ENCODE results near the gene ANKS6. TPM values are rescaled to one million over a fixed set of nuclear protein-coding genes. Genes with fewer than 3 reads are reported as not detected.

Gene ANKS6
- total RNA-seq, 1 donor from 2014 or later = 10.9 TPM

- H3K4me3 Mint-ChIP-seq (ENCODE audit: low read depth) = no peak overlapping the region
- no peak for DNase-seq (ENCODE audit: low spot score)
Observed at GRCh38 chr9:98830554-98830953, 34.2 kb upstream of the ANKS6 start.

GRCh38 chr9:98829766-98830165, 33.4 kb upstream of the ANKS6 start:
- Mint-ChIP-seq H3K9me3 (no peaks in the 10 kb centered on the region), H3K36me3 (ENCODE audit: low read depth) (no peaks in the 10 kb centered on the region)

More at GRCh38 chr9:98830554-98830953, 34.2 kb upstream of the ANKS6 start:
- no peaks in the 10 kb centered on the region for H3K4me1 Mint-ChIP-seq (ENCODE audit: low read depth)
- H3K27me3 Mint-ChIP-seq (ENCODE audit: low read depth) = no peaks in the 10 kb centered on the region
- H3K27ac Mint-ChIP-seq = no peak overlapping the region
- H3K9me3 Mint-ChIP-seq = no peaks in the 10 kb centered on the region
- H3K36me3 Mint-ChIP-seq (ENCODE audit: low read depth) = no peaks in the 10 kb centered on the region
- intact Hi-C loops (cut with micrococcal nuclease) = no loop called here

GRCh38 chr9:98826716-98827115, 30.4 kb upstream of the ANKS6 start:
- intact Hi-C loops (cut with micrococcal nuclease) = no loop called here
- Mint-ChIP-seq H3K36me3 (ENCODE audit: low read depth) (no peaks in the 10 kb centered on the region), H3K27ac (no peak overlapping the region), H3K4me3 (ENCODE audit: low read depth) (no peak overlapping the region), H3K9me3 (no peaks in the 10 kb centered on the region), H3K27me3 (ENCODE audit: low read depth) (no peaks in the 10 kb centered on the region), H3K4me1 (ENCODE audit: low read depth) (no peaks in the 10 kb centered on the region)
- no peak for DNase-seq (ENCODE audit: low spot score)

More at GRCh38 chr9:98829766-98830165, 33.4 kb upstream of the ANKS6 start:
- H3K4me3 Mint-ChIP-seq (ENCODE audit: low read depth) = no peak overlapping the region
- no peak overlapping the region for H3K27ac Mint-ChIP-seq
- H3K27me3 Mint-ChIP-seq (ENCODE audit: low read depth) = no peaks in the 10 kb centered on the region
- intact Hi-C loops (cut with micrococcal nuclease) = no loop called here
- DNase-seq (ENCODE audit: low spot score) = no peak
- H3K4me1 Mint-ChIP-seq (ENCODE audit: low read depth) = no peaks in the 10 kb centered on the region

- no peak overlapping the region for H3K4me3 Mint-ChIP-seq (ENCODE audit: low read depth)
- H3K27me3 Mint-ChIP-seq (ENCODE audit: low read depth) = no peaks in the 10 kb centered on the region
- intact Hi-C loops (cut with micrococcal nuclease) = no loop called here
- H3K9me3 Mint-ChIP-seq = no peaks in the 10 kb centered on the region
- H3K4me1 Mint-ChIP-seq (ENCODE audit: low read depth) = no peaks in the 10 kb centered on the region
- no peaks in the 10 kb centered on the region for H3K36me3 Mint-ChIP-seq (ENCODE audit: low read depth)
- no peak for DNase-seq (ENCODE audit: low spot score)
- H3K27ac Mint-ChIP-seq = no peak overlapping the region
Observed at GRCh38 chr9:98825414-98825813, 29.1 kb upstream of the ANKS6 start.

- no peaks in the 10 kb centered on the region for H3K9me3 Mint-ChIP-seq
- H3K4me3 Mint-ChIP-seq (ENCODE audit: low read depth) = no peak overlapping the region
- intact Hi-C loops (cut with micrococcal nuclease) = no loop called here
- no peak overlapping the region for H3K27ac Mint-ChIP-seq
- H3K36me3 Mint-ChIP-seq (ENCODE audit: low read depth) = no peaks in the 10 kb centered on the region
- no peaks in the 10 kb centered on the region for H3K27me3 Mint-ChIP-seq (ENCODE audit: low read depth)
- H3K4me1 Mint-ChIP-seq (ENCODE audit: low read depth) = no peaks in the 10 kb centered on the region
- DNase-seq (ENCODE audit: low spot score) = no peak
Observed at GRCh38 chr9:98823666-98824334, 27.4 kb upstream of the ANKS6 start.

- Mint-ChIP-seq H3K27me3 (ENCODE audit: low read depth) (no peaks in the 10 kb centered on the region), H3K27ac (no peak overlapping the region), H3K36me3 (ENCODE audit: low read depth) (no peaks in the 10 kb centered on the region), H3K4me3 (ENCODE audit: low read depth) (no peak overlapping the region), H3K4me1 (ENCODE audit: low read depth) (no peaks in the 10 kb centered on the region), H3K9me3 (no peaks in the 10 kb centered on the region)
- intact Hi-C loops (cut with micrococcal nuclease) = no loop called here
- no peak for DNase-seq (ENCODE audit: low spot score)
Observed at GRCh38 chr9:98822661-98823060, 26.3 kb upstream of the ANKS6 start.

- intact Hi-C loops (cut with micrococcal nuclease) = no loop called here
- Mint-ChIP-seq H3K9me3 (no peaks in the 10 kb centered on the region), H3K4me3 (ENCODE audit: low read depth) (no peak overlapping the region), H3K27me3 (ENCODE audit: low read depth) (no peaks in the 10 kb centered on the region), H3K4me1 (ENCODE audit: low read depth) (no peaks in the 10 kb centered on the region), H3K36me3 (ENCODE audit: low read depth) (no peaks in the 10 kb centered on the region), H3K27ac (no peak overlapping the region)
- DNase-seq (ENCODE audit: low spot score) = no peak
Observed at GRCh38 chr9:98821831-98822230, 25.5 kb upstream of the ANKS6 start.

GRCh38 chr9:98819231-98819630, 22.9 kb upstream of the ANKS6 start:
- H3K4me3 Mint-ChIP-seq (ENCODE audit: low read depth) = no peak overlapping the region
- no peaks in the 10 kb centered on the region for H3K9me3 Mint-ChIP-seq
- H3K4me1 Mint-ChIP-seq (ENCODE audit: low read depth) = no peaks in the 10 kb centered on the region
- no peaks in the 10 kb centered on the region for H3K27me3 Mint-ChIP-seq (ENCODE audit: low read depth)
- DNase-seq (ENCODE audit: low spot score) = no peak
- no peaks in the 10 kb centered on the region for H3K36me3 Mint-ChIP-seq (ENCODE audit: low read depth)
- no peak overlapping the region for H3K27ac Mint-ChIP-seq
- intact Hi-C loops (cut with micrococcal nuclease) = no loop called here

GRCh38 chr9:98818764-98819163, 22.4 kb upstream of the ANKS6 start:
- no peaks in the 10 kb centered on the region for H3K4me1 Mint-ChIP-seq (ENCODE audit: low read depth)
- intact Hi-C loops (cut with micrococcal nuclease) = no loop called here
- no peaks in the 10 kb centered on the region for H3K36me3 Mint-ChIP-seq (ENCODE audit: low read depth)
- no peak overlapping the region for H3K27ac Mint-ChIP-seq
- DNase-seq (ENCODE audit: low spot score) = no peak
- no peaks in the 10 kb centered on the region for H3K27me3 Mint-ChIP-seq (ENCODE audit: low read depth)
- no peaks in the 10 kb centered on the region for H3K9me3 Mint-ChIP-seq
- no peak overlapping the region for H3K4me3 Mint-ChIP-seq (ENCODE audit: low read depth)

- peaks cover 2% of the 10 kb centered on the region for H3K27me3 Mint-ChIP-seq (ENCODE audit: low read depth)
- H3K27ac Mint-ChIP-seq = no peak overlapping the region
- intact Hi-C loops (cut with micrococcal nuclease) = no loop called here
- H3K4me3 Mint-ChIP-seq (ENCODE audit: low read depth) = no peak overlapping the region
- peaks cover 2% of the 10 kb centered on the region for H3K36me3 Mint-ChIP-seq (ENCODE audit: low read depth)
- H3K9me3 Mint-ChIP-seq = no peaks in the 10 kb centered on the region
- DNase-seq (ENCODE audit: low spot score) = no peak
- H3K4me1 Mint-ChIP-seq (ENCODE audit: low read depth) = peaks cover 7% of the 10 kb centered on the region
Observed at GRCh38 chr9:98815391-98815951, 19.1 kb upstream of the ANKS6 start.

GRCh38 chr9:98811051-98811650, 14.8 kb upstream of the ANKS6 start:
- Mint-ChIP-seq H3K4me1 (ENCODE audit: low read depth) (peaks cover 18% of the 10 kb centered on the region), H3K27me3 (ENCODE audit: low read depth) (peaks cover 33% of the 10 kb centered on the region), H3K9me3 (no peaks in the 10 kb centered on the region), H3K36me3 (ENCODE audit: low read depth) (peaks cover 2% of the 10 kb centered on the region), H3K27ac (no peak overlapping the region), H3K4me3 (ENCODE audit: low read depth) (no peak overlapping the region)
- intact Hi-C loops (cut with micrococcal nuclease) = no loop called here
- no peak for DNase-seq (ENCODE audit: low spot score)

- H3K4me3 Mint-ChIP-seq (ENCODE audit: low read depth) = no peak overlapping the region
- intact Hi-C loops (cut with micrococcal nuclease) = no loop called here
- H3K36me3 Mint-ChIP-seq (ENCODE audit: low read depth) = peaks cover 2% of the 10 kb centered on the region
- no peak overlapping the region for H3K27ac Mint-ChIP-seq
- H3K27me3 Mint-ChIP-seq (ENCODE audit: low read depth) = peaks cover 42% of the 10 kb centered on the region
- peaks cover 18% of the 10 kb centered on the region for H3K4me1 Mint-ChIP-seq (ENCODE audit: low read depth)
- DNase-seq (ENCODE audit: low spot score) = no peak
- H3K9me3 Mint-ChIP-seq = no peaks in the 10 kb centered on the region
Observed at GRCh38 chr9:98810102-98810842, 13.9 kb upstream of the ANKS6 start.

All from activated T-helper 2 cell treated with anti-CD3 and anti-CD28 coated beads, Interferon-gamma antibody, Interleukin-2, Interleukin-4, amounts not matched to agents 10 μg/mL and 5 μg/mL and 100 μg/mL, durations not matched to agents 14 hours and 24 hours and 36 hours (primary cell).